Lung (tissue), 12 donors: Measurements from ENCODE around the gene ELFN1. TPM values are rescaled to one million over a fixed set of nuclear protein-coding genes. Genes with fewer than 3 reads are reported as not detected.

Source experiments
- ATAC-seq: fragments of 200-7000 bp; cut with Tn5 transposase; one replicate; pipeline ENCODE4 v1.9.1; 2020; ENCODE audit warnings: moderate number of reproducible peaks; ENCODE audit not compliant: insufficient read depth, low FRiP score
- DNase-seq, 3 donors: peaks; one replicate each; pipeline ENCODE4 v3.0.0-alpha.2; 2013 to 2017
- H3K27ac ChIP-seq, 2 donors: one replicate each; pipeline ENCODE4 v1.5.1; 2013; ENCODE audit warnings: mild to moderate bottlenecking in 2 of 2, moderate library complexity in 2 of 2, control low read depth in 1 of 2, inconsistent platforms in 1 of 2, low read depth in 1 of 2, low read length in 1 of 2
- H3K27me3 ChIP-seq, 3 donors: one replicate each; pipeline ENCODE4 v1.5.1; 2013; ENCODE audit warnings: low read length in 2 of 3; ENCODE audit not compliant: control insufficient read depth in 3 of 3, insufficient read depth in 3 of 3
- H3K36me3 ChIP-seq, 4 donors: one replicate each; pipeline ENCODE4 v1.5.1; 2013; ENCODE audit warnings: low read length in 4 of 4, mild to moderate bottlenecking in 1 of 4, moderate library complexity in 1 of 4; ENCODE audit not compliant: control insufficient read depth in 4 of 4, insufficient read depth in 4 of 4
- H3K4me1 ChIP-seq, 5 donors: one replicate each; pipeline ENCODE4 v1.5.1; 2013; ENCODE audit warnings: low read length in 5 of 5, mild to moderate bottlenecking in 2 of 5, moderate library complexity in 1 of 5; ENCODE audit not compliant: control insufficient read depth in 5 of 5, insufficient read depth in 5 of 5
- H3K4me3 ChIP-seq: one replicate; pipeline ENCODE4 v1.5.1; 2013; ENCODE audit warnings: mild to moderate bottlenecking, control low read depth, moderate library complexity
- H3K9ac ChIP-seq, 2 donors: one replicate each; pipeline ENCODE4 v1.5.1; 2013; ENCODE audit warnings: low read length in 2 of 2, control low read depth in 1 of 2; ENCODE audit not compliant: insufficient read depth in 1 of 2
- H3K9me3 ChIP-seq, 4 donors: one replicate each; pipeline ENCODE4 v1.5.1; 2013; ENCODE audit warnings: low read length in 3 of 4, mild to moderate bottlenecking in 1 of 4, moderate library complexity in 1 of 4; ENCODE audit not compliant: control insufficient read depth in 4 of 4, insufficient read depth in 3 of 4
- WGBS, 2 donors: extraction: QIAGEN DNeasy Blood & Tissue Kit; methylation state at CpG; one replicate each; pipeline ENCODE4 v1.1.7; 2013; 5-methylcytosine and 5-hydroxymethylcytosine counted together
- polyA plus RNA-seq, 2 donors: library from polyadenylated mRNA; stranded (reverse); fragments of 200-250 nt; gene quantifications; one replicate each; pipeline ENCODE4 v1.2.1, GENCODE V29; 2013
- total RNA-seq, 2 donors: library from RNA; depleted of rRNA in 1 of 2; stranded (reverse); fragments of >200 nt in 1 of 2; gene quantifications; one replicate each; pipeline ENCODE4 v1.2.1, GENCODE V29; 2014 to 2021
- TF ChIP-seq, protein P1 (sequence below): IDR thresholded peaks from 2 replicates; pipeline ENCODE4 v1.5.1; 2012; ENCODE audit warnings: mild to moderate bottlenecking; ENCODE audit errors: control extremely low read depth, extremely low read depth
- donor health status: control.
- donor health status: control.
- donor health status: Bipolar disorder and iron deficiency.
- donor health status: healthy.
- donor health status: DM: yes; HTN: yes; CAD: no.

ELFN1 gene
- total and polyA plus RNA-seq, 4 donors: 0.43 to 1.4 (median 1.0) TPM

DNA sequence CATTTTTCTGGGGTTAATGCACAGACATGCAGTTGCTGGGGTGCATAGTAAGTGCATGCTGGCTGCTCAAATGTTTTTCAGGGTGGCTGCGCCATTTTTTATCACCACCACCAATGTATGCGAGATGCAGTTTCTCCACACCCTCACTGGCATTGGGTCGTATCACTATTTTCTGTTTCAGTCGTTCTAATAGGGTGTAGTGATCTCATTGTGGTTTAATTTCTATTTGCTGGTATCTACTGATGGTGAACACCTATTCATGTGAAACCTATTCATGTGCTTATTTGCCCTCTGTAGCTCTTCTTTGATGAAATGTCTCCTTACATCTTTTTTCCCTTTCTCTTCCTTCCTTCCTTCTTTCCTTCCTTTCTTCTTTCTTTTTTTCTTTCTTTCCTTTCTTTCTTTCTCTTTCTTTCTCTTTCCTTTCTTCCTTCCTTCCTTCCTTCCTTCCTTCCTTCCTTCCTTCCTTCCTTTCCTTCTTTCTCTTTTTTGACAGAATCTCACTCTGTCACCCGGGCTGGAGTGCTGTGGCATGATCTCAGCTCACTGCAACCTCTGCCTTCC is 84.3 kb downstream of the ELFN1 start:
- ATAC-seq: no peak
- H3K9me3 ChIP-seq: no peaks in the 10 kb centered on the region
- H3K27me3 ChIP-seq: peaks cover 0 to 11% (median 2%) of the 10 kb centered on the region in 3 donors
- no peak overlapping the region for H3K4me3 ChIP-seq
- DNase-seq: no peak
- no peaks in the 10 kb centered on the region for H3K36me3 ChIP-seq
- H3K4me1 ChIP-seq: peaks cover 0 to 8% (median 0%) of the 10 kb centered on the region in 5 donors
- WGBS, 2 donors: 81 to 89% methylated on average over 5 of the region's 5 CpGs
- TF ChIP-seq, protein P1, sequence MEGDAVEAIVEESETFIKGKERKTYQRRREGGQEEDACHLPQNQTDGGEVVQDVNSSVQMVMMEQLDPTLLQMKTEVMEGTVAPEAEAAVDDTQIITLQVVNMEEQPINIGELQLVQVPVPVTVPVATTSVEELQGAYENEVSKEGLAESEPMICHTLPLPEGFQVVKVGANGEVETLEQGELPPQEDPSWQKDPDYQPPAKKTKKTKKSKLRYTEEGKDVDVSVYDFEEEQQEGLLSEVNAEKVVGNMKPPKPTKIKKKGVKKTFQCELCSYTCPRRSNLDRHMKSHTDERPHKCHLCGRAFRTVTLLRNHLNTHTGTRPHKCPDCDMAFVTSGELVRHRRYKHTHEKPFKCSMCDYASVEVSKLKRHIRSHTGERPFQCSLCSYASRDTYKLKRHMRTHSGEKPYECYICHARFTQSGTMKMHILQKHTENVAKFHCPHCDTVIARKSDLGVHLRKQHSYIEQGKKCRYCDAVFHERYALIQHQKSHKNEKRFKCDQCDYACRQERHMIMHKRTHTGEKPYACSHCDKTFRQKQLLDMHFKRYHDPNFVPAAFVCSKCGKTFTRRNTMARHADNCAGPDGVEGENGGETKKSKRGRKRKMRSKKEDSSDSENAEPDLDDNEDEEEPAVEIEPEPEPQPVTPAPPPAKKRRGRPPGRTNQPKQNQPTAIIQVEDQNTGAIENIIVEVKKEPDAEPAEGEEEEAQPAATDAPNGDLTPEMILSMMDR: no peak
- H3K9ac ChIP-seq: no peak overlapping the region
- no peak overlapping the region for H3K27ac ChIP-seq

DNA sequence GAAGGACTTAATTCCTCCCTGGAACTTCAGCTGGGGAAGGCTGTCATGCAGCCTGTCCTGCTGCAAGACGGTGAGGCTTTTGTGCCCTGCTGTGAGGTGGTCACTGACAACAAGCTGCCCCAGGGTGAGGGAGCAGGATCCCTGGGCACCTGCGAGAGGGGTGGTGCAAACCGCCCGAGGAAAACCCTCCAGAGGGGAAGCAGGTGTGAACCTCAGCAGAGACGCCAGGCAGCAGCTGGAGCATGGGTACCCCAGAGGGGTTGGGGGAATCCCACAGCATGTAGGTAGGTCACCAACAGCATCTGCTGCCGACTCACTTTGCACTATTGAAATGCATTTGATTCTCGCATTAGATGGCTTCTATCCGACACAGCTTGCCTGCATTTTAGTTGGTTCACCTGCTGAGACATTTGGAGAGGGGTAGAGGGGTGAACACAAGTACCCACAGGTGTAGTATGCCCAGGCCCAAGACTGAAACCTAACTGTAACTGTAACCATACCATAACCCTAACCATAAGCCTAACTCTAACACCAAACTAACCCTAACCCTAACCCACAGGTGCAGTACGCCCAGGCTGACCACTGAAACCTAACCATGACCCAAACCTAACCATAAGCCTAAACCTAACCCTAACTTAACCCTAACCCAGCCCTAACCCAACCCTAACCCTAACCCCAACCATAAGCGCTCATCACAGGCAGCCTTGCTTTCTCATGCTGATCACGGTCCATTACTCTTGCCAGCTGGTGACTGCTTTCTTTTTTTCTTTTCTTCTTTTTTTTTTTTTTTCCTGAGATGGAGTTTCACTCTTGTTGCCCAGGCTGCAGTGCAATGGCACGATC is 85.9 kb downstream of the ELFN1 start:
- Histone ChIP-seq H3K27me3 (peaks cover 0 to 11% (median 2%) of the 10 kb centered on the region in 3 donors), H3K4me1 (no peaks in the 10 kb centered on the region), H3K9me3 (no peaks in the 10 kb centered on the region), H3K4me3 (no peak overlapping the region), H3K9ac (no peak overlapping the region), H3K36me3 (no peaks in the 10 kb centered on the region), H3K27ac (no peak overlapping the region)
- 79 to 82% methylated on average over 12 of the region's 12 CpGs for WGBS, 2 donors
- no peak for DNase-seq
- TF ChIP-seq, protein P1: no peak
- ATAC-seq: no peak

DNA sequence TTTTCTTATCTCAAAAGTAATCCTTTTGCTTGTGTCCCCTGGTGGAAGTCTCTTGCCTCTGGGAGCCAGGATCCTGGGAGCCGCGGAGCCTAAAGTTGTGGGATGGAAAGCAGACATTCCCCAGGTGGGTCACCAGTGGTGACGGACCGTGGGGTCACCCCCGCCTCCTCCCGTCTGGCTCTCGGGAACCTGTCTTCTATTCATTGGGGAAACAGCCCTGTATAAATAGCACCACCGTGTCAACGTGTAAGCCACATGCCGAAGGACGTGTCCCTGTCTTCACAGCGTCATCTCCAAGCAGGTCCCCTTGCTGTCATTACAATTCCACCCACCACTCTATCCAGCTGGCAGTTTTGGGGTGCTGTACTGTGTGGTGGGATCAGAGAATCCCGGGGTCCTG is 87.5 kb downstream of the ELFN1 start:
- Histone ChIP-seq H3K9me3 (peaks cover 0 to 5% (median 0%) of the 10 kb centered on the region in 4 donors), H3K9ac (no peak overlapping the region), H3K4me3 (no peak overlapping the region), H3K4me1 (no peaks in the 10 kb centered on the region), H3K27me3 (peaks cover 0 to 11% (median 0%) of the 10 kb centered on the region in 3 donors), H3K36me3 (no peaks in the 10 kb centered on the region), H3K27ac (no peak overlapping the region)
- DNase-seq (no peak), ATAC-seq (no peak)
- TF ChIP-seq, protein P1: no peak
- WGBS, 2 donors: 63 to 82% methylated on average over 13 of the region's 13 CpGs
